ENCODE measurements around the gene TMEM98.
"Not testable (repeated sequence)": the region's sequence is repeated elsewhere in the genome, so short reads cannot be mapped to it uniquely, and the experiment has no call there.

The TMEM98 gene

DNA sequence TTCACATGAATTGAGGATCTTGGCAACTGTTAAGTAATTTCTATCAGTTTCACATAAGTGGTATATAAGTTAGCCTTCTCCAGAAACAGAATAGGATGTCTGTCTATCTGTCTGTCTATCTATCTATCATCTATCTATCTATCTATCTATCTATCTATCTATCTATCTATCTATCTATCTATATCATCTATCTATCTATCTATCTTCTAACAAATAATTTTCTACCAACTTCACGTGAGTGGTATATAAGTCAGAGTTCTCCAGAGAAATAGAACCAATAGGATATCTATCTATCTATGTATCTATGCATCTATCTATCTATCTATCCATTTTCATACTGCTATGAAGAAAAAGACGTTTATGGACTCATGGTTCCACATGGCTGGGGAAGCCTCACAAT lies 52.3 kb downstream of the TMEM98 start:
- DNase-seq (ENCODE audit: low read depth, low spot score), result no peak

DNA sequence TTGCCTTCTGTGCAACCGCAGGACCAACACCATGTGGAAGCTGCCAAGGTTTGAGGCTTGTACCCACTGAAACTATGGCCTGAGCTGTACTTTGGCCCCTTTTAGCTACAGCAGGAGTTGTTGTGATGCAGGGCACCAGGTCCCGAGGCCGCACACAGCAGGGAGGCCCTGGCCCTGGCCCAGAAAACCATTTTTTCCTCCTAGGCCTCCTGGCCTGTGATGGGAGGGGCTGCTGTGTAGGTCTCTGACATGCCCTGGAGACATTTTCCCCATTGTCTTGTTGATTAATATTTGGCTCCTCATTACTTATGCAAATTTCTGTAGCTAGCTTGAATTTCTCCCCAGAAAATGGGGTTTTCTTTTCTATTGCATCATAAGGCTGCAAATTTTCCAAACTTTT lies 53.7 kb downstream of the TMEM98 start:
- DNase-seq (ENCODE audit: low read depth, low spot score), result not testable (repeated sequence)

DNA sequence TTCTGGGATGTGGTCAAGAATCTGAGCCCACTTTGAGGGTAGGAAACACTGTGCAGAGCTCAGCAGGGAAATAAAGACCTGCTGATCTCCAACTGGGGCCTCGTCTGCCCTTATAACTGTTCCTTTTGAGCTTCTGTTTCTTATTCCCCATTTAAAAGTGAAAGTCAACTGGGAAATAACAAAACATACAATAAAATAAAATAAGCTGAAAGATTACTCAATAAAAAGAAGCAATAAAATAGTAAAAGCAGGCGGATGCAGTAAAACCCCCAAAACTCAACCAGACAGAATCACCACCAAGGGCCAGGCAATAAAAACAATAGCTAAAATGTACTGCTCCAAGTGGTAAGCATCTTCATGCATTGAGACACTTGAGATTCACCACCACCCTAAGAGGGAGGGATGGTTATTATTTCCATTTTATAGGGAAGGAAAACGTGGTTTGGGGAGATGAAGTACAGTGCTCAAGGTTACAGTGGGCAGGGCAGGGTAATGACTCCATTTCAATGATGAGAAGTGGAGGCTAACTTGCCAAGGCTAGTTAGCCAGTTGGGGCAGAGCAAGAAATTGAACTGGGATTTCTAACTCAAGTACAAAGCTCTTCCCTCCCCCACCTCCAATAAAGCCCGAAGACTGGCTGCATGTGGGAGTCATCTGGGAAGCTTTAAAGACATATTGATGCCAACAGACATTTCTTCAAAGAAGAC lies 57.2 kb downstream of the TMEM98 start:
- DNase-seq (ENCODE audit: low read depth, low spot score), result no peak

DNA sequence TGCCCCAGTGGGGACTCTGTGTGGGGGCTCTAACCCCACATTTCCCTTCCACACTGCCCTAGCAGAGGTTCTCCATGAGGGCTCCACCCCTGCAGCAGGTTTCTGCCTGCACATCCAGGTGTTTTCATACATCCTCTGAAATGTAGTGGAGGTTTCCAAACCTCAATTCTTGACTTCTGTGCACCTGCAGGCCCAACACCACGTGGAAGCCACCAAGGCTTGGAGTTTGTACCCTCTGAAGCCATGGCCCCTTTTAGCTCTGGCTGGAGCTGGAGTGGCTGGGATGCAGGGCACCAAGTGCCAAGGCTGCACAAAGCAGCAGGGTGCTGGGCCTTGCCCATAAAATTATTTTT lies 59.5 kb downstream of the TMEM98 start:
- DNase-seq (ENCODE audit: low read depth, low spot score), result not testable (repeated sequence)

DNA sequence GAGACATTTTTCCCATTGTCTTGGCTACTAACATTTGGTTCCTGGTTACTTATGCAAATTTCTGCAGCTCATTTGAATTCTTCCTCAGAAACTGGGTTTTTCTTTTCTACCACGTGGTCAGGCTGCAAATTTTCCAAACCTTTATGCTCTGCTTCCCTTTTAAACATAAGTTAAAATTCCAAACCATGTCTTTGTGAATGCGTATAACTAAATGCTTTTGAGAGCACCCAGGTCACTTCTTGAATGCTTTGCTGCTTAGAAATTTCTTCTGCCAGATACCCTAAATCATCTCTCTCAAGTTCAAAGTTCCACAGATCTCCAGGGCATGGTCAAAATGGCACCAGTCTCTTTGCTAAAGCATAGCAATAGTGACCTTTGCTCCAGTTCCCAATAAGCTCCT lies 59.9 kb downstream of the TMEM98 start:
- not testable (repeated sequence) for DNase-seq (ENCODE audit: low read depth, low spot score)

DNA sequence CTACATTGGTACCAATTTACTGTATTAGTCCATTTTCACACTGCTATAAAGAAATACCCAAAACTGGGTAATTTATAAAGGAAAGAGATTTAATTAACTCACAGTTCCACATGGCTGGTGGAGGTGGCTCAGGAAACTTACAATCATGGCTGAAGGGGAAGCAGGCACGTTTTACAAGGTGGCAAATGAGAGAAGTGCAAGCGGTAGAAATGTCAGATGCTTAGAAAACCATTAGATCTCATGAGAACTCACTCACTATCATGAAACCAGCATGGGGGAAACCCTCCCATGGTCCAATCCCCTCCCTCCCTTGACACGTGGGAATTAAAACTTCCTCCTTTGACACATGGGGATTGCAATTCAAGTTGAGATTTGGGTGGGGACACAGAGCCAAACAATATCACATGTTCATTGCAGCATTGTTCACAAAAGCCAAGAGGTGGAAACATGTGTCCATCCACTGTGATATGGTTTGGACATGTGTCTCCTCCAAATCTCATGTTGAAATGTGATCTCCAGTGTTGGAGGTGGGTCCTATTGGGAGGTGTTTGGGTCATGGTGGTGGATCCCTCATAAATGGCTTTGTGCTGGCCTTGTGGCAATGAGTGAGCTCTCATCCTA lies 60.6 kb downstream of the TMEM98 start:
- DNase-seq (ENCODE audit: low read depth, low spot score), result no peak

DNA sequence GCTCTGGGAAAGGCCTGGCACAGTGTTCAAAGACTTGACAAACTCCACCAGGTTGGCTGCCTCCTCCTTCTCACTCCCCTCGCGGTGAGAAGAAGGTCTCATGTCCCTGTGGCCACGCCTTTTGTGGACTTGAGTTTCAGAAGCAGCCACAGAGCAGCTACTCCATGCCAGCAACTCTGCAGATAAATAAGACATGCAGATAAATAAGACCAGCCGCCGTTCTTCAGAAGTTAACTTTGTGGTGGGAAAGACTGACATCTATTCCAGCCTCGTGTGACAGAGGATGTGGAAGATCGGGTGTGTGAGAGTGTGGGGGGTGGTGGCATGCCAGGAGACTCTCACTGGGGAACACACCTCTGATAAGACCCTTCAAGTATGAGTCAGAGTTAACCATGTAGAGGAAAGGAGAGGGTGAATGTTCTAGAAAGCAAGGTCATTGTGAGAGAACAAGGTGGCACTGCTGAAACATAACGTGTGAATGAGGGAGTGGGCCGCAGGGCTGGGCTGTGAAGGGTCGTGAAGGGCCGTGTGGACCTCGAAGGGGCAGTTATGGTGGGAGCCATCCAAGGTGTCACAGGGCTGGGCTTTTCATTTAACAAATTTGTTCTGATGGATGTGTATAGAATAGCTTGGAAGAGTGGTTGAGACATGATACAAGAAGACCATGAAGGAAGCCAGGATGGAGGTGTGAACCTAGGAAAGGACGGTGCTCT lies 64.5 kb downstream of the TMEM98 start:
- DNase-seq (ENCODE audit: low read depth, low spot score), result no peak

DNA sequence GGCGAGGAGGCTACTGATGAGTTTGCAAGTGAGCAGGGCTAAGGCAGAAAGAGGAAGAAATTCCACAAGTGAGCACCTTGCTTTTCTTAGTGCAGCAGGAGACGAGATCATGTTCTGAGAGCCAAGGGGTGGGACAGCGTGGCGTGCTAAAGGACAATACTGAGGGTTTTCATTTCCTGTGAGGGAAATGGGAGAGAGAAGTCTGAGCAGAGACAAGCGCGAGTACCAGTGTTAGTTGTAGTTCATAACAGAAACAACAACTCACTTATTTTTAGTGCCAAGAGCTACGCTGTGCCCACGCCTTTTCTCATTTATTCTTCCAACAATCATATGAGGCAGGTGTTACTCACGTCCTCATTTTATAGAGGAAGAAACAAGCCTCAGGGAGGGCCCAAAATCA lies 66.0 kb downstream of the TMEM98 start:
- DNase-seq (ENCODE audit: low read depth, low spot score), result no peak
